KOPT-K1 (cell line): ENCODE measurements around the gene CD70.
"Not testable (repeated sequence)": the region's sequence is repeated elsewhere in the genome, so short reads cannot be mapped to it uniquely, and the experiment has no call there.

Experiments
- H3K27ac ChIP-seq: fragments of 200-600 bp; sonication (generic); 2 replicates; pipeline ENCODE4 v1.5.1; 2016; ENCODE audit warnings: antibody characterized with exemption, mild to moderate bottlenecking, low read depth, low read length; ENCODE audit not compliant: poor library complexity, severe bottlenecking
- H3K36me3 ChIP-seq: fragments of 200-600 bp; sonication (generic); 2 replicates; pipeline ENCODE4 v1.5.1; 2017; ENCODE audit warnings: antibody characterized with exemption, mild to moderate bottlenecking, low read length, moderate library complexity; ENCODE audit not compliant: insufficient read depth
- H3K9me3 ChIP-seq: fragments of 200-600 bp; sonication (generic); 2 replicates; pipeline ENCODE4 v1.5.1; 2017; ENCODE audit warnings: antibody characterized with exemption, low read length, mild to moderate bottlenecking; ENCODE audit not compliant: insufficient read depth, poor library complexity, severe bottlenecking

Gene CD70

DNA sequence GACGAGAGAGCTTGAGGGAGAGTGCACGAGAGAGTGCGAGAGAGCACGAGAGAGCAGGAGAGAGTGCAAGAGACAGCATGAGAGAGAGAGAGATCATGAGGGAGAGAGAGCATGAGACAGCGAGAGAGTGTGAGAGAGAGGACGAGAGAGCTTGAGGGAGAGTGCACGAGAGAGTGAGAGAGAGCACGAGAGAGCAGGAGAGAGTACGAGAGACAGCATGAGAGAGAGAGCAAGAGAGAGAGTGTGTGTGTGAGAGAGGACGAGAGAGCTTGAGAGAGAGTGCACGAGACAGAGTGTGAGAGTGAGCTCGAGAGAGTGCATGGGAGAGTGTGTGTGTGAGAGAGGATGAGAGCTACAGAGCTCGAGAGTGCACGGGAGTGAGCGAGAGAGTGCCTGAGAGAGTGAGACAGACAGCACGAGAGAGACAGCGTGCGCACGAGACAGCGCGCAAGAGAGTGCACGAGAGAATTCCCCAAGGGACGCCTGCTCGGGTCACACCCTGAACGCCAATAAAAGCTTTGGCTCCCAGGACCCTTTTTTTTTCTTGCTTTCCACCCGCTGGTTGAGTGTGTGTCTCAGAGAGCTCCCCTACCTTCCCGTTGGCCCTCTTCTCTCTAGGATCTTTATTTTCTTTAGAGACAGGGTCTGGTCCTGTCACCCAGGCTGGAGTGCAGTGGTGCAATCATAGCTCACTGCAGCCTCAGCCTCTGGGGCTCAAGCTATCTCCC lies 3.7 kb downstream of the CD70 start:
- Histone ChIP-seq H3K27ac (no peak overlapping the region), H3K36me3 (no peaks in the 10 kb centered on the region), H3K9me3 (no peaks in the 10 kb centered on the region)

DNA sequence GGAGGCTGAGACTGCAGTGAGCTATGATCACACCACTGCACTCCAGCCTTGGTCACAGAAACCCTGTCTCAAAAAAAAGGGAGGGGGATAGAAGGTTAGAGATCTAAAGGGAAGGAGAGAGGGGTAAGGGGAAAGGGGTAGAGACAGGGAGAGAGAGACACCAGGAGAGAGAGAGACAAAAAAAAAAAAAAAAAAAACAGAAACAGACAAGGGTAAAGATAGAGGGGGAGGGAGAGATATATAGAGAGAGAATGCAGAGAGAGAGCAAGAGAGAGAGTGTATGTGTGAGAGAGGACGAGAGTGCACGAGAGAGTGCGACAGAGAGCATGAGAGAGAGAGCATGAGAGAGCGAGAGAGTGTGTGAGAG lies 4.2 kb downstream of the CD70 start:
- H3K36me3 ChIP-seq = no peaks in the 10 kb centered on the region
- H3K9me3 ChIP-seq = no peaks in the 10 kb centered on the region
- no peak overlapping the region for H3K27ac ChIP-seq

DNA sequence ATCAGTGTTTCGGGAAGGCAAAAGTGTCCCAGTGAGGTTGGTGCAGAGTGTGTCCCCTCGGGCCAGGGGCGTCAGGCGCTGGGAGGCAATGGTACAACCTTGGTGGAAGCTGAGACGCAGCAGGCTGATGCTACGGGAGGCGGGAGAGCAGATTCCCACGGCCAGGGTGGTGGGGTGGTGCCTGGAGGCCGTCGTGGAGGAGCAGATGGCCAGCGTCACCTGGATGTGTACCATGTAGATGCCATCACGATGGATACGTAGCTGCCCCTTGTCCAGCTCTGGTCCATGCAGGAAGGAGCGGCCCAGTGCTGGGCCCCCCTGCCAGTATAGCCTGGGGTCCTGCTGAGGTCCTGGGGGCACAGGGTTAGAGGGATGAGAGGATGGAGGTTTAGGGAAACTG lies 4.9 kb downstream of the CD70 start:
- Histone ChIP-seq H3K9me3 (no peaks in the 10 kb centered on the region), H3K27ac (no peak overlapping the region), H3K36me3 (no peaks in the 10 kb centered on the region)

DNA sequence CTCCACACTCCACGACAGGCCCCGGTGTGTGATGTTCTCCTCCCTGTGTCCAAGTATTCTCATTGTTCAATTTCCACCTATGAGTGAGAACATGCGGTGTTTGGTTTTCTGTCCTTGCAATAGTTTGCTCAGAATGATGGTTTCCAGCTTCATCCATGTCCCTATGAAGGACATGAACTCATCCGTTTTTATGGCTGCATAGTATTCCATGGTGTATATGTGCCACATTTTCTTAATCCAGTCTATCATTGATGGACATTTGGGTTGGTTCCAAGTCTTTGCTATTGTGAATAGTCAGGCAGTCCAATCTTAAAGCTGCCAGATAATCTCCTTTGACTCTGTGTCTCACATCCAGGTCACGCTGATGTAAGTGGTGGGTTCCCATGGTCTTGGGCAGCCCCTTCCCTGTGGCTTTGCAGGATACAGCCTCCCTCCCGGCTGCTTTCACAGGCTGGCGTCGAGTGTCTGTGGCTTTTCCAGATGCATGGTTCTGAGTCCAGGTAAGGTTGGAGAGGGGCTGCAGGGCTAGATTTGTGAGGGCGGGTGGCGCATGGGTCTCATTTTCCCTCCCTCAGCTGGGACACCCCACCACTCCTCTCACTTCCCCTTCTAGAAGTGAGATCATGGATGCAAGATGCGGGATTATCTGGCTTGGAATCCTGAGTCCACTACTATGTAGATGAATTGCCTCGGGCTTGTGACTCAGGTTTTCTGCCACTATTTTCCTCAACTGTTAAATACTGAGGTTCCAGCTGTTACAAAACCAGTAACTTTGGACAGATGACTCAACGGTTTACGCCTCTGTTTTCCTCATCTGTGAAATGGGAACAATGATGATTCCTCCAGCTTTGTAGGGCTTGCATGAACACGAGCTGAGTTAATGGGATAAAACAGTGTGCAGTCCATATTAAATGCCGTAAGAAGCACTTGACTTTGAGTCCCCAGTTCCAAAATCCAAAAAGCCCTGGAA lies 8.2 kb downstream of the CD70 start:
- H3K36me3 ChIP-seq, H3K9me3 ChIP-seq, H3K27ac ChIP-seq: not testable (repeated sequence)

DNA sequence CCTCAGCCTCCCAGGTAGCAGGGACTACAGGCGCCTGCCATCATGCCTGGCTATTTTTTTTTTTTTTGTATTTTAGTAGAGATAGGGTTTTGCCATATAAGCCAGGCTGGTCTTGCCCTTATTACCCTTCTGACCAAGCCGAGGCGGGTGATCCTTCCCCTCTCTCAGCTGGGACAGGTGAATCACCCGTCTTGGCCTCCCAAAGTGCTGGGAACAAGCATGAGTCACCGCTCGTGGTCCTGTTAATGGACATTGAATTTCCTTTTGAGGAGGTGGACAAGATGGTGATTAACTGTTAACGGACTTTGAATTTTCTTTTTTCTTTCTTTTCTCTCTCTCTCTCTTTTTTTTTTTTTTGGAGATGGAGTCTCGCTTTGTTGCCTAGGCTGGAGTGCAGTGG lies 10.6 kb downstream of the CD70 start:
- Histone ChIP-seq H3K9me3 (no peaks in the 10 kb centered on the region), H3K27ac (no peak overlapping the region), H3K36me3 (no peaks in the 10 kb centered on the region)

DNA sequence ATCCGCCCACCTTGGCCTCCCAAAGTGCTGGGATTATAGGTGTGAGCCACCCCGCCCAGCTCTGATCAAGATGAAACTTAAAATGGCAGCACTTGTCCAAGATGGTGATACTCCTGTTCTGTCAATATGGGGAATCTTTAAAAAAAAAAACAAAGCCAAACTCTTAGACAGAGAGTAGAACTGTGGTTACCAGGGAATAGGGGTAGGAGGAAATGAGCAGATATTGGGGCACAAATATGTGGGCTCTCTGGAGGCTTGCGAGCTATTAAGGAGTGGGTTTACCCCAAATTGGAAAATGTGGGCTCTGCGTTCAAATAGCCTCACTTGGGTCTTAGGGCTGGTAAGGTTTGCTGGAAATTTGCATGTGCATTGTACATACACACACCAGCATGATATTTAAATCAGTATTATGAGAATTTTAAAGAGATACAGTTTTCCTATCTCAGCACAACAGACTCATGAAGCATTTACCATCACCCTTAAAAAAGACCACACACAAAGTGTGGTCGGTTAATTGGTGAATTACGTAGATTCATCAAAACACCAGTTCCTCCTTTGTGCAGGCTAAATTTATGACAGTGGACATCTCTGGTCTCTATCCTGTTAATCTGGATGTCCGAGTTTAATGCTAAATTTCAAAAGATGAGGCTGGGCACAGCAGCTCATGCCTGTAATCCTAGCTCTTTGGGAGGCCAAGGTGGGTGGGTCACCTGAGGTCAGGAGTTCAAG lies 11.3 kb downstream of the CD70 start:
- no peak overlapping the region for H3K27ac ChIP-seq
- H3K9me3 ChIP-seq = no peaks in the 10 kb centered on the region
- no peaks in the 10 kb centered on the region for H3K36me3 ChIP-seq

DNA sequence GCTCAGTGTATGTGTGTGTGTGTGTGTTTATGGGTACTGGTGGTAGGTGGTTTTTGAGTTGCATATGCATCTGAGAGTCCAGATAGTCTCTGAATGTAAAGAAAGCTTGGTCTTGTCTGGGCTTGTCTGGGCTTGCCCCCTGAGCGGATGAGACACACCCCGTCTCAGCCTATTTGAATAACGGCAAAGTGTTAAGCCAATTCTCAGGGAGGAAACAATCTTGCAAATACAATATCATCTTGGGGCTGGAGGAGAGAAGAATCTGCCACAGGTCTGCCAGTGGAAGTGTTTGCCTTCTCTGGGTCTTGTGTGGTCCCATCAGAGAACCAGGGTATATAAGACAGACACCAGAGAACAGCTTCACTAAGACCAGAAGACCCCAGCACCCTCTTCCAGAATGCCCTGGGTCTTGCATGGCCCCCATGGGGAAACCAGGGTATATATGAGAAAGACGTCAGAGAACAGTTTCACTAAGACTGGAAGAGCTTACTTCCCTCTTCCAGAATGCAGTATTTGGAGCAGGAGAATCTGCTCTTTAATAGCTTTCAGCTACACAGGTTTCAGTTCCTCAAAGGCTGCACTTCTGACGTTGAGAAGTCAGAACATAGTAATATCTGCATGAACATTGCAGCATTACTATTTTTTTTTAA lies 13.3 kb downstream of the CD70 start:
- peak overlapping the region; percentile 74 for H3K27ac ChIP-seq
- H3K9me3 ChIP-seq = no peaks in the 10 kb centered on the region
- H3K36me3 ChIP-seq = no peaks in the 10 kb centered on the region

DNA sequence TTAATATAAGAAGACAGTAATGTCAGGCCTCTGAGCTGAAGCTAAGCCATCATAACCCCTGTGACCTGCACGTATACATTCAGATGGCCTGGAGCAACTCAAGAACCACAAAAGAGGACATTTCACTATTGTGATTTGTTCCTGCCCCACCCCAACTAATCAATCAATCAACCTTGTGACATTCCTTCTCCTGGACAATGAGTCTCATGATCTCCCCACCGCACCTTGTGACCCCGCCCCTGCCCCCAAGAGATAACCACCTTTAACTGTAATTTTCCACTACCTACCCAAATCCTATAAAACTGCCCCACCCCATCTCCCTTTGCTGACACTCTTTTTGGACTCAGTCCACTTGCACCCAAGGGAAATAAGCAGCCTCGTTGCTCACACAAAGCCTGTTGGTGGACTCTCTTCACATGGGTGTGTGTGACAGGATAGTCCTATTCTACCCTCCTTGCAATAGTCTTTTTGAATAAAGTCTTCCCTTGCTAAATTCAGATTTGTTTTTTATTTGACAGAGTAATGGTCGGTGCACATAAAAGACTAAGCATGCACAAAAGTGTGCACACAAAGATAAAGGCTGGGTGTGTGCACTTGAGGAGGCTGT lies 14.0 kb downstream of the CD70 start:
- Histone ChIP-seq H3K27ac (peak overlapping the region; percentile 74), H3K9me3 (no peaks in the 10 kb centered on the region), H3K36me3 (no peaks in the 10 kb centered on the region)

DNA sequence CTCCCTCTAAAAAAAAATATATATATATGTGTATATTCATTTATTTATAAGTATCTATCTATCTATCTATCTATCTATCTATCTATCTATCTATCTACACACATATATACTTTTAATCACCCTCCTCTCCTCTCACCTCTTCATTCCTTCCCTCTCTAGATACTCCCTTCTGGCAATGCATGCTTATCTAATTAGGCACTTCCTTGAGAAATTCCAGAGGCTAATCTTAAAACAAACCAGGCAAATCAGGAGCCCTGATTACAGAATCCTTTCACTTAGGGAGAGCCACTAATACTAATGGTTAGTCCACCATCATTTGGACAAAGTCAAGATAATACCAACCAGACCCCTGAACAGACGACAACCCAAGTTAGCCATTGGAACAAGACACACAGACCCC lies 17.6 kb downstream of the CD70 start:
- no peaks in the 10 kb centered on the region for H3K36me3 ChIP-seq
- no peak overlapping the region for H3K27ac ChIP-seq
- H3K9me3 ChIP-seq = peaks cover 13% of the 10 kb centered on the region

DNA sequence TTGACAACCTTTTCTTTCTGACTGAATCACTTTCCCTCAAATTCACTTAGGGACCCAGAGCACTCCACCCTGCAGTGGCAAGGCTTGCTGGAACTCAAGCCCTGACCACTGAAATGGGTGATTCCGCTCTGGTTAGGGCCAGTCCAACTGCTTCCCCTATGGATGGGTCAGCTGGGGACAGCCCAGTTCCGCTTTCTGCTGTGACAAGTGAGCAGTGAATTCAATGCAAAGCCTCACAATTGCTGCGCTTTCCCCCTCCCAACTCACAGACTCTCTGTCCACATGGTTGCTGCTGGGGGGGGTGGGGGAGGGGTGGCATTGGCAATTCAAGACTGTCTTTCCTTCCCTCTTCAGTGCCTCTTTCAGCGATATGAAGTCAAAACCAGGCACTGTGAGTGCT lies 18.7 kb downstream of the CD70 start:
- Histone ChIP-seq H3K27ac (no peak overlapping the region), H3K9me3 (peaks cover 25% of the 10 kb centered on the region), H3K36me3 (no peaks in the 10 kb centered on the region)

DNA sequence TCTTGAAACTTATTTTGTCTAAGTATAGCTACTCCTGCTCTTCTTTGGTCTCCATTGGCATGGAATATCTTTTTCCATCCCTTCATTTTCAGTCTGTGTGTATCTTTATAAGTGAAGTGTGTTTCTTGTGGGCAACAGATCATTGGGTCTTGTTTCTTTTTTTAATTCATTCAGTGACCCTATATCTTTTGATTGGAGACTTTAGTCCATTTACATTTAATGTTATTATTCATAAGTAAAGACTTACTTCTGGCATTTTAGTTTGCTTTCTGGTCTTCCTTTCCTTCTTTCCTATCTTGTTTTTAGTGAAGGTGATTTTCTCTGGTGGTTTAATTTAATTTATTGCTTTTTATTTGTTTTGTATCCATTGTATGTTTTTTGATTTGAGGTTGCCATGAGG lies 19.8 kb downstream of the CD70 start:
- Histone ChIP-seq H3K27ac (no peak overlapping the region), H3K36me3 (no peaks in the 10 kb centered on the region), H3K9me3 (peaks cover 35% of the 10 kb centered on the region)

DNA sequence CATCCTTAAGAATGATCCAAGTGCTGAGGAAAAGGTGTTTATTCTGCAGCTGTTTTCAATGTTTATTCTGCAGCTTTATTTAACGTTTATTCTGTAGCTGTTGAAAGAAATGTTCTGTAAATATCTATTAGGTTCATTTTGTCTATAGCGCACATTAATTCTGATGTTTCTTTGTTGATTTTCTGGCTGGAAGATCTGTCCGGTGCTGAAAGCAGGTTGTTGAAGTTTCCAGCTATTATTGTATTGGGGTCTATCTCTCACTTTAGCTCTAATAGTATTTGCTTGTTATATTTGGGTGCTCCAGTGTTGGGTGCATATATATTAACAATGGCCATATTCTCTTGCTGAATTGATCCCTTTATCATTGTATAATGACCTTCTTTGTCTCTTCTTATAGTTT lies 20.2 kb downstream of the CD70 start:
- H3K27ac ChIP-seq = no peak overlapping the region
- peaks cover 36% of the 10 kb centered on the region for H3K9me3 ChIP-seq
- H3K36me3 ChIP-seq = no peaks in the 10 kb centered on the region

DNA sequence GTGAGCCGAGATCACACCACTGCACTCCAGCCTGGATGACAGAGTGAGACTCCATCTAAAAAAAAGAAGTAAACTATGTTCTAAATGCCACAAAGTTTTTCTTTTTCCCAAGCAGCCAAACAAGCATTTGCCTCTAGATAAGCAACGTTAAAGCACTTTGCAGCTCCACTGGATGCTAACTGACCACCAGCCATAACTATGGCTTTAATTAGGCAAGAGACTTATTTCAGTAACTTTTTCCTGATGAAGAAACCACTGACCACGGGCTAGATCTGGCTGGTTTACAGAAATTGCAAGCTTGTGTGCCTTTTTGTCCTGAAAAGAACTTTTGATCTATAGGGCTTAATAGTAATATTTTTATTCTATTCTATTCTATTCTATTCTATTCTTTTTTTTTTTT lies 22.1 kb downstream of the CD70 start:
- Histone ChIP-seq H3K9me3 (peaks cover 47% of the 10 kb centered on the region), H3K27ac (no peak overlapping the region), H3K36me3 (no peaks in the 10 kb centered on the region)

DNA sequence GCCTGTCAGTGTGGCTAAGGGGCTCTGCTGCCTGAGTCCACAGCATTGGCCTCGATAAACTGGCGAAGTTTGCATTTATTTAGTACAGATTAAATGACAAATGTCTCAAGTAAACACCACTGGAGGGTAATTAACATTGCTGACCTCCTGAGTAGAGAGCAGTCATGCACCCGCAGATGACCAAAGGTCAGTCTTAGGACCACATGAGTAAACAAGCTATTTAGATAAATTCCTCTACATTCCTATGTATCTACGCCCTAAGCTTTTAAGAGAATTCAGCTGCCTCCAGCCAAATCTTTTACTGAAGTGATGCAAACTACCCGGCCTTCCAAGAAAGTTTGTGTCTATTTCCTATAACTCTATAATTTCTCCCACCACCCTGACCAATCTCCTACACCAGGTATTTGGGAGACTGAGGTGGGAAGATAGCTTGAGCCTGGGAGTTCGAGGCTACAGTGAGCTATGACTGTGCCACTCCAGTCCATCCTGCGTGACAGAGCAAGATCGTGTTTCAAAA lies 22.9 kb downstream of the CD70 start:
- H3K9me3 ChIP-seq = peaks cover 49% of the 10 kb centered on the region
- H3K27ac ChIP-seq = no peak overlapping the region
- no peaks in the 10 kb centered on the region for H3K36me3 ChIP-seq
